A549 treated with AZD9567 at 1 μM for 4 hours (cell line): ENCODE data around the gene RHBG. TPM values are rescaled to one million over a fixed set of nuclear protein-coding genes. Genes with fewer than 3 reads are reported as not detected.

Source experiments
- total RNA-seq: library from RNA; stranded (reverse); fragments of 200-300 nt; extraction: Qiagen RNA extraction; gene quantifications from 5 replicates; pipeline ENCODE4 v1.2.3, GENCODE V29; 2022; ENCODE audit not compliant: insufficient read depth

The RHBG gene
- total RNA-seq, result 0.03 to 0.05 TPM in 2 of 5 replicates, not detected in the others

GRCh38 chr1:156368889-156369684 is at the start of gene RHBG:
RHBG (plus strand) TSS chr1:156369211; CDS start chr1:156369250, 39 bp downstream.

GRCh38 chr1:156338180-156338976 is 30.6 kb upstream of the RHBG start, which contains the start of the genes CCT3 and TSACC:
CCT3 (minus strand) TSS chr1:156338292; CDS start chr1:156338184, 108 bp downstream.
TSACC (plus strand) TSS chr1:156338526; CDS start chr1:156339758, 1,232 bp downstream.

Other genes starting within 250 kb of the RHBG start
- gene SEMA4A, start 215.6 kb upstream of the RHBG start, total RNA-seq, result 0.31 to 0.50 TPM (median 0.38 TPM) in 4 of 5 replicates, not detected in the other
- gene SLC25A44, start 175.1 kb upstream of the RHBG start, total RNA-seq, result 27.3 to 32.4 TPM (median 30.7 TPM) in 5 replicates
- 44.2 to 63.0 TPM (median 61.4 TPM) in 5 replicates for gene PMF1, start 156.2 kb upstream of the RHBG start, total RNA-seq
- gene BGLAP, start 127.0 kb upstream of the RHBG start, total RNA-seq, result 0.26 to 0.41 TPM (median 0.29 TPM) in 4 of 5 replicates, not detected in the other
- gene PAQR6, start 121.2 kb upstream of the RHBG start, total RNA-seq, result 1.5 to 6.6 TPM (median 5.3 TPM) in 5 replicates
- 35.1 to 49.4 TPM (median 47.9 TPM) in 5 replicates for gene SMG5, start 86.4 kb upstream of the RHBG start, total RNA-seq
- gene TMEM79, start 84.9 kb upstream of the RHBG start, total RNA-seq, result 7.0 to 9.1 TPM (median 8.2 TPM) in 5 replicates
- gene GLMP, start 73.5 kb upstream of the RHBG start, total RNA-seq, result 40.7 to 44.9 TPM (median 42.6 TPM) in 5 replicates
- not detected in 5 replicates for gene VHLL, start 69.9 kb upstream of the RHBG start, total RNA-seq
- 373 to 424 TPM (median 396 TPM) in 5 replicates for gene CCT3, start 30.9 kb upstream of the RHBG start, total RNA-seq
- gene TSACC, start 30.7 kb upstream of the RHBG start, total RNA-seq, result 2.2 to 2.8 TPM (median 2.3 TPM) in 4 of 5 replicates, not detected in the other
- 20.3 to 27.7 TPM (median 24.1 TPM) in 5 replicates for gene MEF2D, start 131.6 kb downstream of the RHBG start, total RNA-seq
- 9.4 to 20.1 TPM (median 18.7 TPM) in 5 replicates for gene IQGAP3, start 203.4 kb downstream of the RHBG start, total RNA-seq
- not detected in 5 replicates for gene TTC24, start 210.5 kb downstream of the RHBG start, total RNA-seq
- 112 to 177 TPM (median 169 TPM) in 5 replicates for gene NAXE, start 222.6 kb downstream of the RHBG start, total RNA-seq
- 59.5 to 87.5 TPM (median 65.3 TPM) in 5 replicates for gene GPATCH4, start 232.3 kb downstream of the RHBG start, total RNA-seq